Measurements from ENCODE around the gene ZNF888.
"Not testable (repeated sequence)": the region's sequence is repeated elsewhere in the genome, so short reads cannot be mapped to it uniquely, and the experiment has no call there.

ZNF888 gene

DNA sequence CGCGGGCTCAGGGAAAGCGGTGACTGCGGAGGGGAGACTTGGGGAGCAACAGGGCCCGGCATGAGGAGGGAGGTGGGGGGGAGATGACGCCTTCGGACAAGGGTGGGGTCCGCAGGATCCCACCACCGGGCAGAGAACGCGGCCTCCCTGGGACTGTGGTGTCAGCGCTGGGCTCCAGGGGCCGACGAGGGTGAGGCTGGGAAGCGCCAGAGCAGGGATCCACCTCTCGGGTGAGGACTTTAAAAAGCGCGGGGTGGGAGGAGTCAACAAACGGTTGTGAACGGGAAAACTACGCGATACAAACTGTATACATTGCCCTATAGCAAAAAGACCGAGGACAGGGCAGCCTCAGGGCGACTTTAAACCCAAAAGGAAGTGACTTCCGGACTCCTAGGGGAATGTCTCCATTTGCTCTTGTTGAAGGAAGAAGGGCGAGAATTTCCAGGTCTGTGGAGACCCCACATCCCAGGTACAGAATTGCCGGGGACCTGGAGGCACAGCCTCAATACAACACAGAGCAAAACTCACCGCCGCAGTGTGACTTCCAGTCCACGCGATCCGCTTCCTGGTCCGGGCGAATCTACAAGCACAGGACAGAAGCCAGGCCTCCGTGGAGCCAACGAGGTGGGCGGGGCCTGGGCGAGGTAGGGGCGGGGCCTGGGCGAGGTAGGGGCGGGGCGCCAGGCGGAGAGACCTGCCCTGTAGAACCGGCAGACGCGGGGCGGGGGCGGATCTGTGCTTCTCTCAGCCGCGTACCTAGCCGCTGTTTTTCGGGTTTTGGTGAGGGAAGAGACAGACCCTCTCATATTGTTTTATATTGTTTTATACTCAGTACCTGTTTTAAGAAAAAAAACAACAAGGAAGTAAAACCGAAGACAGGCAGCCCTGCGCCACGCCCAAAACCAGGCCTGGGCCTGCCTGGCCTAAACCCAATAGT, at the start of gene ZNF888:
Gene ZNF888, minus strand, starts transcription at position 588 of the 937 bp plus-strand sequence. CDS start 5,555 bp downstream, outside the sequence.
- DNase-seq (ENCODE audit: low read depth) = peak; percentile 77

GRCh38 chr19:52967772-52968171, 44.5 kb upstream of the ZNF888 start:
- DNase-seq (ENCODE audit: low read depth) = no peak

DNA sequence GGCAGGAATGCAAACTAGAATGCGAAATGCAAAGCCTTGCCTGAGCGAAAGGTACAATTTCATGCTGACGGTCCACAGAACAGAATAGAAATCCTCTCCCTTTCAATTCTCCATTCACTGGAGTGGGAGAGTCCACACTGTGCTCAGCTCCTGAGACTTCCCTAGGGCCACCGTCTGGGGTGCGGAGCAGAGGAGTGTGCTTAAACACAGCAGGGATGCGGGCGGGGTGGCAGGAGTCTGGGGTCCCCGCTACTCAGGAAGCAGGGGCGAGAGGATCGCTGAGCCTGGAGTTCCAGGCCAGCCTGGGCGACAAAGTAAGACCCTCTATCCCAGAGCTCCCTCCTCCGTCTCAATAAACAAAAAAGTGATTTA, 40.0 kb upstream of the ZNF888 start:
- DNase-seq (ENCODE audit: low read depth) = no peak

DNA sequence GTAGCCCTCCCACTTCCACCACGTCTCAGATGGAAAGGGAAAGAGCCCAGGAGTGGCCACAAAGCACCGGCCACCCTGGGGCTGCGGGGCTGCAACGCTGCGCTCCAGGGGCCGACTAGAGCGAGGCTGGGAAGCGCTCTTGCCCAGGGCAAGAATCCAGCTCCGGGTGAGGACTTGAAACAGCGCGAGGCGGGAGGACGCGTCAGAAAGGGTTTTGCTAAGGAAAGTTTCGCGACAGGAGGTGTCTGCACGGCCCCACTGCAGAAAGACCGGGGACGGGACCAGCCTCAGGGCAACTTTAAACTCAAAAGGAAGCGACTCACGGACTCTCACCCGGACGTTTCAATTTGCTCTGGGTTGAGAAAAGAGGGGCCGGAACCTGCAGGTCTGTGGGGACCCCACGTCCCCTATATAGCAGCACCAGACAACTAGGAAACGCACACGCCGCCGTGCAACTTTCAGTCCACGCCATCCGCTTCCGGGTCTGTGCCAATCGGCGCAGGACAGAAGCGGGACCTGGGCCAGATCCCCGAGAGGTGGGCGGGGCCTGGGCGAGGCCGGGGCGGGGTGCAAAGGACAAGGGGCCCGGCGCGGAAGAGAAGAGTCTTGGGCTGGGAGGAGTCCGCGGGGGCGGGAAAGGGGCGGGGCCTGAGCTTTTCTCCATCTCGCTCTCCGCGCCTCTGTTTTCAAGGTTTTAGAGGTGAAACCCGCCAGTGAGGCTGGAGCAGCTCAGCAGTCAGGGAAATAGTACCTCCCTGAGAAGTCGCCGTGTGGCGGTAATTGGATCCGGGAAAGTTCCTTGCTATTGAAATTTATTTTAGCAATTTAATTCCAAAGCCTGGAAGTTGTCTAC, 39.4 kb upstream of the ZNF888 start, which contains the start of gene ZNF816:
Gene ZNF816, minus strand, starts transcription at position 488 of the 853 bp plus-strand sequence. CDS start 6,792 bp downstream, outside the sequence.
- peak; percentile 98 for DNase-seq (ENCODE audit: low read depth)

- no peak for DNase-seq (ENCODE audit: low read depth)
These were observed 38.8 kb upstream of the ZNF888 start for GRCh38 chr19:52961981-52962380.

DNA sequence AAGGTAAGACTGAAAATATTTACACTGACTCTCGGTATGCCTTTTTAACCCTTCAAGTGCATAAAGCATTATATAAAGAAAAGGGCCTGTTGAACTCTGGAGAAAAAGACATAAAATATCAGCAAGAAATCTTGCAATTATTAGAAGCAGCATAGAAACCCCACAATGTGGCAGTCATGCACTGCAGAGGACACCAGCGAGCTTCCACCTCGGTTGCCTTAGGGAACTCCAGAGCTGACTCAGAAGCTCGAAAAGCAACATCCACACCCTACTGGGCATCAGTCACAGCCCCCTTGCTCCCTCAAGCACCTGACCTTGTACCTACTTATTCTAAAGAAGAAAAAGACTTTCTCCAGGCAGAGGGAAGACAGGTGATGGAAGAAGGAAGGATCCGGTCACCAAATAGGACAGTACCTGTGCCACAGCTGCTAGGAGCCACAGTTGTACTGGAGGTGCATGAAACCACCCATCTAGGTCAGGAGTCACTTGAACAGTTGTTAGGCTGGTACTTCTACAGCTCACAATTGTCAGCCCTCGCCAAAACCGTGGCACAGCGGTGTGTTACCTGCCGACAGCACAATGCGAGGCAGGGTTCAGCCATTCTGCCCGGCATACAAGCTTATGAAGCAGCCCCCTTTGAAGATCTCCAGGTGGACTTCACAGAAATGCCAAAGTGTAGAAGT, 36.5 kb upstream of the ZNF888 start:
- DNase-seq (ENCODE audit: low read depth) = no peak

DNA sequence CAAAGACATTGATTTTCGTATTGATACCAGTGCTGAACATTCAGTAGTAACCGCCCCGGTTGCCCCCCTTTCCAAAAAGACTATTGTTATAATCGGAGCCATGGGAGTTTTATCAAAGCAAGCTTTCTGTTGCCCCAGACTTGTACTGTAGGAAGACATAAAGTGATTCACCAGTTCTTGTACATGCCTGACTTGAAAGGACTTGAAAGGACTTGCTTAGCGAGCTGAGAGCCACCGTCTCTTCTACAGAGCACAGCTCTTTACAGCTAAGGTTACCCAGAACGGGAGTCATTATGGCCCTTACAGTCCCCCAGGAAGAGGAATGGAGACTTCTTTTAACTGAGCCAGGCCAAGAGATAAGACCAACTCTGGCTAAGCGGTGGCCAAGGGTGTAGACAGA, 34.4 kb upstream of the ZNF888 start:
- DNase-seq (ENCODE audit: low read depth) = no peak

DNA sequence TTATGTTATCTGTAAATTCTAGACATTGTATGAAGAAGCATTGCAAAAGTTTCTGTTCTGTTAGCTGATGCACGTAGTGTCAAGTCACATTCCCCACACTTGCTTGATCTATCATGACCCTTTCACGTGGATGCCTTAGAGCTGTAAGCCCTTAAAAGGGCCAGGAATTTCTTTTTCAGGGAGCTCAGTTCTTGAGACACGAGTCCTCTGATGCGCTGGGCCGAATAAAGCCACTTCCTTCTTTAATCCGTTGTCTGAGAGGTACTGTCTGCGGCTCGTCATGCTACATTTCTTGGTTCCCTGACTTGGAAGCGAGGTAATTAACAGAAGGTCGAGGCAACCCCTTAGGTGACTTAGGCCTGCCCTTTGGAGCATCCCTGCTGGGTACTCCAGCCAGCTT, 33.7 kb upstream of the ZNF888 start:
- DNase-seq (ENCODE audit: low read depth) = no peak

DNA sequence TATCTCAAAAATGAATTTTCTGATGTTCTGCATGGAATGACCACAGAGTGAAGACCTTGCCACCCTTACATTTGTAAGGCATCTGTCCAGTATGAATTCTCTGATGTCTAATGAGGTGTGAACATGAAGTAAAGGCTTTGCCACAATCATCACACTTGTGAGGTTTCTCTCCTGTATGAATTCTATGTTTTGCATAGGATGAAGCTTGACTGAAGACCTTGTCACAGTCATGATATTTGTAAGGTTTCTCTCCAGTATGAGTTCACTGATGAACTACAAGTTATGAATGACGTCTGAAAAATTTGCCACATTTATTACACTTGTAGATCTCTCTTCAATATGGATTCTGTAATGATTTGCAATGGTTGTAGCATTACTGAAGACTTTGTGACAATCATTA, 26.2 kb upstream of the ZNF888 start:
- no peak for DNase-seq (ENCODE audit: low read depth)

DNA sequence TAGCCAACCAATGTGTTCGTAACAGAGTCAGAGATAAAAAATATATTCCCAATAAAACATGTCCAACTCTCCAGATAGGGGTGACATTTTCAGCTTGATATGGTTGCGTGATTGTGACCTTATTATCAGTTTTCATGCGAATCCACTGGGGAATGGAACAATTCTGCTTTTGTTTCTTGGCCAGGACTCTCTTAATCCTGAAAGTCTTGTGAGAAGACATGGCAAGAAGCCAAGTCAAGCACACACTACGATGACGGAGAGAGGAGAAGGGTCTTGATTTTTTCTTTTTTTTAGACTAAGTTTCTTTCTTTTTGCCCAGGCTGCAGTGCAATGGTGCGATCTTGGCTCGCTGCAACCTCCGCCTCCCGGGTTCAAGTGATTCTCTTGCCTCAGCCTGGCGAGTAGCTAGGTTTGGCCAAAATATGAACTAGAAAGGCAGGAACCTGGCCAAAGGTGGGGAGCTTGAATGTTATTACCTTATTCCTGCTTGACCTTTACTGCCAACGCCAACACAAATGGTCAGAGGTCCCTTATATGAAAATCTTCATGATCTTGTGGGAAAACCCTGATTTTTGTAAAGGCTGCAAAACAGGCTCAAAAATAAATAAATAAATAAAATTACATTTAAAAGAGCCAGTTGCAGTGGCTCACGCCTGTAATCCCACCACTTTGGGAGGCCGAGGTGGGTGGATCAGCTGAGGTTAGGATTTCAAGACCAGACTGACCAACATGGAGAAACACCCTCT, 25.0 kb upstream of the ZNF888 start:
- DNase-seq (ENCODE audit: low read depth) = no peak

DNA sequence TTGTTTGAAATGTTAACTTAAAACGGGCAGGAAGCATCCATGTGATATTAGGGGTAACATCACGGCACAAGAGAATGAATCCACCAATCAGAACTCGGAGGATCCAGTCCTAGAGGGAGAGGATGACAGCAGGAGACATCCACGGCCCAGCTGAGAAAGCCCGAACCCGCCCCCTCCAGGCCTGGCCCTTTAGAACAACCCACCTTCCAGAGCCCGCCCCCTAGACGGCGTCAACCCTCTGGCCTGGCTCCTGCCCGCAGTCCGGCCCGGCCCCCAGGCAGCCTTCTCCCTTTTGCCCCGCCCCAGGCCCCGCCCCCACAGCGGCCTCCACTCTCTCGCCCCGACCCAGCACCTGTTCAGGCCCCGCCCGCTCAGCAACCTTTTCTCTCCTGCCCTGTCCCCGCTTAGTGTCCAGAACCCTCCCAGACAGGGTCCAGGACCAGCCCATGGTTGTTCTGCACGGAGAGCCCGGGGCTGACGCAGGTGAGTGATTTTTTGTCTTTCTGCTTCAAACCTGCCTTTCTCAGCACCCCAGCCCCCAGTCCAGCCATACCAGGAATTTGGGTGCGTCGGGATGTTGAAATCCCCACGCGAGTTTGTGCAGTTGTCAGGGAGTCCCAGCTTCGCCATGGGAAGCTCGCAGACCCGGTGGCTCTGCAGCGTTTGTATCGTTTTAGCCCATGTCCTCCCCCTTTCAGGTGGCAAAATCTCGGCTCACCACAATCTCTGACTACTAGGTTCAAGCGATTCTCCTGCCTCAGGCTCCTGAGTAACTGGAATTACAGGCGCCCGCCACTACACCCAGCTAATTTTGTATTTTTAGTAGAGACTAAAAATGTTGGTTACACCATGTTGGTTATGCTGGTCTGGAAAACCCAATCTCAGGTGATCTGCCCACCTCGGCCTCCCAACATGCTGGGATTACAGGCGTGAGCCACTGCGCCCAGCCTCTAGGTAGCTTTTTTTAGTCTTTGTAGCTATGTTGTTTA, 23.4 kb upstream of the ZNF888 start:
- DNase-seq (ENCODE audit: low read depth) = no peak

GRCh38 chr19:52945652-52946321, 22.6 kb upstream of the ZNF888 start:
- no peak for DNase-seq (ENCODE audit: low read depth)

DNA sequence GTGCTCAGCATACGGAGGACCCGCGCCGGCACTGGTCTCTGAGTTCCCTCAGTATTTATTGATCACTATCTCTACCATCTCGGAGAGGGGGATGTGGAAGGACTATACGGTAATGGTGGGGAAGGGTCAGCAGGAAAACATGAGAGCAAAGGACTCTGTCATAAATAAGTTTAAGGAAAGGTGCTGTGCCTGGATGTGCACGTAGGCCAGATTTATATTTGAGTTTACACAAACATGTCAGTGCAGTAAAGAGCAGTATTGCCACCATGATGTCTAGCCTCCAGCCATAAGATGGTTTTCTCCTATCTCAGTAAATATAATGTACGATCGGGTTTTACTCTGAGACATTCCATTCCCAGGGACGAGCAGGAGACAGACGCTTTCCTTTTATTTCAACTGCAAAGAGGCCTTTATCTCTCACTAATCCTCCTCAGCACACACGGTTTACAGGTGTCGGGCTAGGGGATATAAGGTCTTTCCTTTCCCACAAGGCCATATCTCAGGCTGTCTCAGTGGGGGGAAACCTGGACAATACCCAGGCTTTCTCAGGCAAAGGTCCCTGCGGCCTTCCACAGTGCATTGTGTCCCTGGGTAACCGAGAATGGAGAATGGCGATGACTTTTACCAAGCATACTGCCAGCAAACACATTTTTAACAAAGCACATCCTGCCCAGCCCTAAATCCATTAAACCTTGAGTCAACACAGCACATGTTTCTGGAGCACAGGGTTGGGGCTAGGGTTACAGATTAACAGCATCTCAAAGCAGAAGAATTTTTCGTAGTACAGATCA, 21.7 kb upstream of the ZNF888 start:
- DNase-seq (ENCODE audit: low read depth) = not testable (repeated sequence)

DNA sequence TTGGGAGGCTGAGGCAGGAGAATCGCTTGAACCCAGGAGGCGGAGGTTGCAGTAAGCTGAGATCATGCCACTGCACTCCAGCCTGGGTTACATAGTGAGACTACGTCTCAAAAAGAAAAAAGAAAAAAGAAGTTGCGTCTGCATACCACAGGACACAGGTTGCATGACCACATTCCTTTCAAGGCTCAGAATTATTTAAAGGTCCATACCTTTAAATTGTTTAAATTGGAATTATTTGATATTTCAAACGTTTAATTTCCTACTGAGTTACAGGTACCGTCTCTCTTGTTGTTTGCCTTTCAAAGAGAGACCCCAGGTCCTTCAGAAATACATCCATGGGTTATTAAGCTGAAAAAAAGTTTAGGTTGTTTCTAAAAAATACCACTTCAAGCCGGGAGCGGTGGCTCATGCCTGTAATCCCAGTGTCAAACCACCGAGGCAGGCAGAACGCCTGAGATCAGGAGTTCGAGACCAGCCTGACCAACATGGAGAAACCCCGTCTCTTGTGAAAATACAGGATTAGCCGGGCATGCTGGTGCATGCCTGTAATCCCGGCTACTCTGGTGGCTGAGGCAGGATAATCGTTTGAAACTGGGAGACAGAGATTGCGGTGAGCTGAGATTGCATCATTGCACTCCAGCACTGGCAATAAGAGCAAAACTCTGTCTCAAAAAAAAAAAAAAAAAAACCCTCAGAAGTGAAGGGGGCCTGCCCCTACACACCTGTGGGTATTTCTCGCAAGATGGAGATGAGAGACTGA, 20.8 kb upstream of the ZNF888 start:
- DNase-seq (ENCODE audit: low read depth) = no peak

- DNase-seq (ENCODE audit: low read depth) = no peak
These were observed 20.1 kb upstream of the ZNF888 start for GRCh38 chr19:52943134-52943883.

- peak; percentile 93 for DNase-seq (ENCODE audit: low read depth)
These were observed 19.3 kb upstream of the ZNF888 start for GRCh38 chr19:52942386-52943133.

Data from stimulated activated CD4-positive, alpha-beta T cell treated with anti-CD3 and anti-CD28 coated beads, Interleukin-2, amount 100 ng/mL, for 4 hours (primary cell).